ENCODE measurements around the gene ACAA1. TPM values are rescaled to one million over a fixed set of nuclear protein-coding genes. Genes with fewer than 3 reads are reported as not detected.

ACAA1 gene
- total RNA-seq, 1 experiment from 2014 or later: 49.0 TPM

- TF ChIP-seq CTCF (IDR thresholded peaks at IDR 0.05 in 2 of 3, conservative IDR thresholded peaks at IDR 0.05 in 1 of 3; ENCODE audit: borderline replicate concordance in 1 of 3, insufficient read depth in 1 of 3, low read depth in 2 of 3, low read length in 2 of 3) (0 out of 6 replicates have a peak, but pooled peaks of 2 of the 3 experiments have one; percentile 9 to 16), JUND (IDR thresholded peaks at IDR 0.05) (no peak)
- no peak overlapping the region for H3K9ac ChIP-seq (ENCODE audit: low read length)
- no peak overlapping the region for H3K4me2 ChIP-seq (ENCODE audit: low read length)
- H3K9me3 ChIP-seq (ENCODE audit: control insufficient read depth in 1 of 2, insufficient read depth in 1 of 2, low read depth in 1 of 2, low read length in 2 of 2): no peaks in the 10 kb centered on the region
- ChIA-PET CTCF (interaction anchor here (0.9 kb wide), 1 partner anchor 206 kb away, joined by 3 read pairs; the partner anchor contains the start of gene XYLB), POLR2A (no interaction called here), RAD21 (ENCODE audit: low non-redundant PET in 1 of 2, low total read pairs in 2 of 2, uncharacterized antibody in 2 of 2, unreplicated experiment in 2 of 2) (no interaction called here)
- H2AFZ ChIP-seq (ENCODE audit: low read depth, low read length, poor library complexity, severe bottlenecking): no peak overlapping the region
- H4K20me1 ChIP-seq (ENCODE audit: insufficient read depth): no peaks in the 10 kb centered on the region
- H3K36me3 ChIP-seq (ENCODE audit: control insufficient read depth in 1 of 2, insufficient read depth in 2 of 2, low read length in 2 of 2): peaks cover 0 to 4% of the 10 kb centered on the region in 2 experiments; a peak in 1 of 4 replicates
- no peak overlapping the region for H3K27ac ChIP-seq (ENCODE audit: low read depth, low read length)
- DNase-seq (ENCODE audit: low read depth, low spot score): no peak
- ATAC-seq: no peak
- no peaks in the 10 kb centered on the region for H3K27me3 ChIP-seq (ENCODE audit: insufficient read depth, low read length)
- no peaks in the 10 kb centered on the region for H3K9me2 ChIP-seq (ENCODE audit: insufficient read depth)
- intact Hi-C loops (cut with micrococcal nuclease): no loop called here
- no TSS peak for BruUV-seq (replicated peaks)
- H3K79me2 ChIP-seq (ENCODE audit: insufficient read depth, low read length): peaks cover 12% of the 10 kb centered on the region
- no peak overlapping the region for H3K4me3 ChIP-seq (replicated peaks in 1 of 2; ENCODE audit: low read depth in 1 of 2, low read length in 2 of 2)
- H3K4me1 ChIP-seq (ENCODE audit: control insufficient read depth in 1 of 2, insufficient read depth in 2 of 2, low read length in 2 of 2): peaks cover 16 to 48% of the 10 kb centered on the region in 2 experiments
These were observed 3.6 kb upstream of the ACAA1 start for GRCh38 chr3:38140326-38141172.

DNA sequence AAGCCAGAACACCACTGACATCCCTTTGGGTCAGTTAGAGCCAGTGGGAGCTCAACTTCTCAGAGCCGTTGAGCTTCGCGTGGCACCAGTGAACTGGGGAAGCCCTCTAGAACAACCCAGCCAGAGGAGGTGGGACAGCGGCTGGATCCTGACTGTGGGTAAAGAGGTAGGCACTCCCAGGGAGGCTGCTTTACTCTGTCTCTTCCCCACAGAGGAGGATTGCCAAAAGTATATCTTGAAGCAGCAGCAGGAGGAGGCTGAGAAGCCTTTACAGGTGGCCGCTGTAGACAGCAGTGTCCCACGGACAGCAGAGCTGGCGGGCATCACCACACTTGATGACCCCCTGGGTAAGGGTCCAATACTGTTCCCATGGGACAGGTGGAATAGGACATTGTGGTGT, 2.7 kb upstream of the ACAA1 start:
- TSS peak; percentile 26 for BruUV-seq (replicated peaks)
- DNase-seq (ENCODE audit: low read depth, low spot score) (no peak), ATAC-seq (no peak)
- intact Hi-C loops (cut with micrococcal nuclease): loop anchor here (10.0 kb wide), 1 partner anchor 315 kb away; the partner anchor contains the start of gene ACVR2B
- no peaks in the 10 kb centered on the region for H3K9me2 ChIP-seq (ENCODE audit: insufficient read depth)
- TF ChIP-seq ATF3 (IDR thresholded peaks at IDR 0.05) (no peak), MAX (IDR thresholded peaks at IDR 0.05) (no peak), EGR1 (IDR thresholded peaks at IDR 0.05; ENCODE audit: low read depth) (no peak), REST (IDR thresholded peaks at IDR 0.05; ENCODE audit: low read depth) (no peak), JUND (IDR thresholded peaks at IDR 0.05) (no peak)
- peaks cover 12% of the 10 kb centered on the region for H3K79me2 ChIP-seq (ENCODE audit: insufficient read depth, low read length)
- H3K4me1 ChIP-seq (ENCODE audit: control insufficient read depth in 1 of 2, insufficient read depth in 2 of 2, low read length in 2 of 2): peaks cover 16 to 51% of the 10 kb centered on the region in 2 experiments
- no peaks in the 10 kb centered on the region for H3K27me3 ChIP-seq (ENCODE audit: insufficient read depth, low read length)
- ChIA-PET CTCF (no interaction called here), POLR2A (interaction anchor here (1.1 kb wide), 1 partner anchor 25 kb away, joined by 3 read pairs; the partner anchor contains the start of gene OXSR1), RAD21 (ENCODE audit: low non-redundant PET in 1 of 2, low total read pairs in 2 of 2, uncharacterized antibody in 2 of 2, unreplicated experiment in 2 of 2) (no interaction called here)
- no peak overlapping the region for H3K27ac ChIP-seq (ENCODE audit: low read depth, low read length)
- H3K4me2 ChIP-seq (ENCODE audit: low read length): peak overlapping the region; percentile 91
- H3K9me3 ChIP-seq (ENCODE audit: control insufficient read depth in 1 of 2, insufficient read depth in 1 of 2, low read depth in 1 of 2, low read length in 2 of 2): no peaks in the 10 kb centered on the region
- no peak overlapping the region for H2AFZ ChIP-seq (ENCODE audit: low read depth, low read length, poor library complexity, severe bottlenecking)
- H3K9ac ChIP-seq (ENCODE audit: low read length): peak overlapping the region; percentile 65; the same call in 1 of the 2 replicates
- peak overlapping the region in 1 of 2 experiments; percentile 91; a peak in 2 of 4 replicates for H3K4me3 ChIP-seq (replicated peaks in 1 of 2; ENCODE audit: low read depth in 1 of 2, low read length in 2 of 2)
- H4K20me1 ChIP-seq (ENCODE audit: insufficient read depth): no peaks in the 10 kb centered on the region
- H3K36me3 ChIP-seq (ENCODE audit: control insufficient read depth in 1 of 2, insufficient read depth in 2 of 2, low read length in 2 of 2): peaks cover 0 to 4% of the 10 kb centered on the region in 2 experiments; a peak in 1 of 4 replicates
